HEK293T (cell line): Measurements from ENCODE around the gene SLAMF6.

Experiments used
- CTCF ChIA-PET: fragments of 350-600 bp; formaldehyde crosslinking; extraction: SDS; loops from one replicate; lab custom pipeline; 2021; ENCODE audit warnings: antibody characterized with exemption, inconsistent platforms; lab: Yijun Ruan, JAX
- POLR2A ChIA-PET: fragments of 350-600 bp; formaldehyde crosslinking; extraction: SDS; loops from one replicate; lab custom pipeline; 2020; ENCODE audit warnings: antibody characterized with exemption, inconsistent platforms; lab: Yijun Ruan, JAX
- DNase-seq: peaks from one replicate; pipeline ENCODE4 v3.0.0; 2012; ENCODE audit warnings: mixed read lengths; ENCODE audit errors: extremely low spot score
- ARNT ChIP-seq: fragments of 450-650 bp; IDR thresholded peaks from 2 replicates; pipeline ENCODE4 v1.6.1; 2017; ENCODE audit warnings: mild to moderate bottlenecking
- BHLHE40 ChIP-seq: fragments of 450-650 bp; IDR thresholded peaks from 2 replicates; pipeline ENCODE4 v1.6.1; 2016; ENCODE audit warnings: mild to moderate bottlenecking, moderate library complexity, borderline replicate concordance
- CTBP1 ChIP-seq: fragments of 450-650 bp; IDR thresholded peaks from 2 replicates; pipeline ENCODE4 v1.6.1; 2016; ENCODE audit warnings: borderline replicate concordance
- ELF4 ChIP-seq: fragments of 450-650 bp; IDR thresholded peaks from 2 replicates; pipeline ENCODE4 v1.6.1; 2017; ENCODE audit warnings: antibody characterized with exemption
- FOXA1 ChIP-seq: fragments of 450-650 bp; IDR thresholded peaks from 2 replicates; pipeline ENCODE4 v1.6.1; 2016; ENCODE audit warnings: mild to moderate bottlenecking
- FOXK2 ChIP-seq: fragments of 450-650 bp; IDR thresholded peaks from 2 replicates; pipeline ENCODE4 v1.6.1; 2016; ENCODE audit warnings: mild to moderate bottlenecking
- FOXM1 ChIP-seq: fragments of 450-650 bp; IDR thresholded peaks from 2 replicates; pipeline ENCODE4 v1.6.1; 2017; ENCODE audit warnings: mild to moderate bottlenecking, borderline replicate concordance
- HDGF ChIP-seq: fragments of 450-650 bp; IDR thresholded peaks from 2 replicates; pipeline ENCODE4 v1.6.1; 2017; ENCODE audit warnings: antibody characterized with exemption, borderline replicate concordance
- L3MBTL2 ChIP-seq: fragments of 450-650 bp; conservative IDR thresholded peaks from 2 replicates; pipeline ENCODE4 v1.6.1; 2016; ENCODE audit warnings: mild to moderate bottlenecking
- LEF1 ChIP-seq: fragments of 450-650 bp; IDR thresholded peaks from 2 replicates; pipeline ENCODE4 v1.6.1; 2017; ENCODE audit warnings: mild to moderate bottlenecking, borderline replicate concordance
- NFRKB ChIP-seq: fragments of 450-650 bp; IDR thresholded peaks from 2 replicates; pipeline ENCODE4 v1.6.1; 2016; ENCODE audit warnings: mild to moderate bottlenecking, moderate library complexity
- PKNOX1 ChIP-seq: fragments of 450-650 bp; IDR thresholded peaks from 2 replicates; pipeline ENCODE4 v1.6.1; 2016
- SP1 ChIP-seq: fragments of 450-650 bp; IDR thresholded peaks from 2 replicates; pipeline ENCODE4 v1.6.1; 2017
- SUZ12 ChIP-seq: fragments of 450-650 bp; IDR thresholded peaks from 2 replicates; pipeline ENCODE4 v1.6.1; 2016; ENCODE audit warnings: mild to moderate bottlenecking
- TARDBP ChIP-seq: fragments of 450-650 bp; IDR thresholded peaks from 2 replicates; pipeline ENCODE4 v1.6.1; 2016
- ZNF384 ChIP-seq: fragments of 450-650 bp; IDR thresholded peaks from 2 replicates; pipeline ENCODE4 v1.6.1; 2016

Gene SLAMF6

GRCh38 chr1:160492617-160493016, 30.4 kb downstream of the SLAMF6 start:
- DNase-seq = no peak
- TF ChIP-seq ELF4 = no peak
- TF ChIP-seq FOXA1 = no peak
- TF ChIP-seq ZNF384 = no peak
- TF ChIP-seq NFRKB = no peak
- no peak for TF ChIP-seq HDGF
- TF ChIP-seq LEF1 = no peak
- TF ChIP-seq SUZ12 = no peak
- no peak for TF ChIP-seq CTBP1
- no peak for TF ChIP-seq L3MBTL2
- ChIA-PET POLR2A (no interaction called here), CTCF (no interaction called here)

- POLR2A ChIA-PET = no interaction called here
- DNase-seq = no peak
- CTCF ChIA-PET = no interaction called here
- TF ChIP-seq SUZ12 (no peak), FOXA1 (no peak), HDGF (no peak), NFRKB (no peak), ARNT (no peak), L3MBTL2 (no peak), SP1 (no peak)
These were observed 31.1 kb downstream of the SLAMF6 start for GRCh38 chr1:160491981-160492380.

- no peak for DNase-seq
- ChIA-PET CTCF (no interaction called here), POLR2A (no interaction called here)
- no peak for TF ChIP-seq LEF1
- TF ChIP-seq BHLHE40 = no peak
- no peak for TF ChIP-seq ELF4
- no peak for TF ChIP-seq NFRKB
- TF ChIP-seq L3MBTL2 = no peak
- TF ChIP-seq SUZ12 = no peak
- TF ChIP-seq CTBP1 = no peak
These were observed 32.0 kb downstream of the SLAMF6 start for GRCh38 chr1:160491017-160491416.

GRCh38 chr1:160489513-160490261, 33.4 kb downstream of the SLAMF6 start:
- TF ChIP-seq FOXA1 (no peak), SP1 (no peak), L3MBTL2 (no peak), PKNOX1 (no peak), HDGF (no peak), TARDBP (no peak), LEF1 (no peak), CTBP1 (no peak), SUZ12 (no peak), BHLHE40 (no peak), FOXM1 (no peak), FOXK2 (no peak), ARNT (no peak), NFRKB (no peak), ZNF384 (no peak), ELF4 (no peak)
- CTCF ChIA-PET = no interaction called here

GRCh38 chr1:160488347-160489058, 34.6 kb downstream of the SLAMF6 start:
- DNase-seq = no peak
- TF ChIP-seq TARDBP (no peak), ZNF384 (no peak), FOXM1 (no peak), PKNOX1 (no peak), FOXK2 (no peak), SP1 (no peak), LEF1 (no peak), ARNT (no peak), BHLHE40 (no peak), SUZ12 (no peak), L3MBTL2 (no peak), CTBP1 (no peak), FOXA1 (no peak), ELF4 (no peak), HDGF (no peak), NFRKB (no peak)
- CTCF ChIA-PET = no interaction called here
- POLR2A ChIA-PET = no interaction called here

More at GRCh38 chr1:160489513-160490261, 33.4 kb downstream of the SLAMF6 start:
- DNase-seq = no peak
- POLR2A ChIA-PET = no interaction called here

GRCh38 chr1:160486453-160486852, 36.6 kb downstream of the SLAMF6 start:
- POLR2A ChIA-PET = no interaction called here
- no peak for DNase-seq
- CTCF ChIA-PET = no interaction called here
- TF ChIP-seq PKNOX1 (no peak), L3MBTL2 (no peak), ZNF384 (no peak)
